Keratinocyte (primary cell): ENCODE measurements around the gene MAP4.

Experiments used
- EZH2 ChIP-seq: IDR thresholded peaks from one replicate; pipeline ENCODE4 v1.6.1; 2012; ENCODE audit warnings: inconsistent platforms, mild to moderate bottlenecking, low read length, moderate library complexity
- TF ChIP-seq, protein P1 (sequence below), 3 experiments: IDR thresholded peaks in 1 of 3; conservative IDR thresholded peaks in 1 of 3; optimal IDR thresholded peaks in 1 of 3; 2 replicates in 2 of 3; 3 replicates in 1 of 3; pipeline versions ENCODE3 to v1.5.1; 2011; ENCODE audit warnings: low read length in 3 of 3, mild to moderate bottlenecking in 3 of 3, moderate library complexity in 2 of 3, control low read depth in 1 of 3, inconsistent platforms in 1 of 3; ENCODE audit not compliant: insufficient read depth in 2 of 3; ENCODE audit errors: extremely low read depth in 1 of 3

- TF ChIP-seq, protein P1, sequence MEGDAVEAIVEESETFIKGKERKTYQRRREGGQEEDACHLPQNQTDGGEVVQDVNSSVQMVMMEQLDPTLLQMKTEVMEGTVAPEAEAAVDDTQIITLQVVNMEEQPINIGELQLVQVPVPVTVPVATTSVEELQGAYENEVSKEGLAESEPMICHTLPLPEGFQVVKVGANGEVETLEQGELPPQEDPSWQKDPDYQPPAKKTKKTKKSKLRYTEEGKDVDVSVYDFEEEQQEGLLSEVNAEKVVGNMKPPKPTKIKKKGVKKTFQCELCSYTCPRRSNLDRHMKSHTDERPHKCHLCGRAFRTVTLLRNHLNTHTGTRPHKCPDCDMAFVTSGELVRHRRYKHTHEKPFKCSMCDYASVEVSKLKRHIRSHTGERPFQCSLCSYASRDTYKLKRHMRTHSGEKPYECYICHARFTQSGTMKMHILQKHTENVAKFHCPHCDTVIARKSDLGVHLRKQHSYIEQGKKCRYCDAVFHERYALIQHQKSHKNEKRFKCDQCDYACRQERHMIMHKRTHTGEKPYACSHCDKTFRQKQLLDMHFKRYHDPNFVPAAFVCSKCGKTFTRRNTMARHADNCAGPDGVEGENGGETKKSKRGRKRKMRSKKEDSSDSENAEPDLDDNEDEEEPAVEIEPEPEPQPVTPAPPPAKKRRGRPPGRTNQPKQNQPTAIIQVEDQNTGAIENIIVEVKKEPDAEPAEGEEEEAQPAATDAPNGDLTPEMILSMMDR (optimal IDR thresholded peaks at IDR 0.05 in 1 of 3, IDR thresholded peaks at IDR 0.05 in 1 of 3, conservative IDR thresholded peaks at IDR 0.05 in 1 of 3; ENCODE audit: extremely low read depth in 1 of 3, insufficient read depth in 2 of 3, low read length in 3 of 3) = no peak
- no peak for TF ChIP-seq EZH2
Measured at GRCh38 chr3:47854267-47854666, 161.9 kb downstream of the MAP4 start.
